Liver (tissue), 9 donors: Measurements from ENCODE around the gene CCDC92B. TPM values are rescaled to one million over a fixed set of nuclear protein-coding genes. Genes with fewer than 3 reads are reported as not detected.

Experiments
- DNase-seq: peaks from one replicate; pipeline ENCODE4 v3.0.0-alpha.2; 2017; ENCODE audit warnings: low spot score
- H3K27ac ChIP-seq, 2 donors: one replicate each; pipeline ENCODE4 v1.7.0; 2013; ENCODE audit warnings: inconsistent platforms in 2 of 2, low read length in 2 of 2, control low read depth in 1 of 2, low read depth in 1 of 2, mild to moderate bottlenecking in 1 of 2
- H3K27me3 ChIP-seq, 4 donors: one replicate each; pipeline versions ENCODE4 v1.6.1 to v1.7.0; 2013; ENCODE audit warnings: low read length in 3 of 4, inconsistent platforms in 1 of 4, mild to moderate bottlenecking in 1 of 4, moderate library complexity in 1 of 4; ENCODE audit not compliant: control insufficient read depth in 4 of 4, insufficient read depth in 4 of 4
- H3K36me3 ChIP-seq, 4 donors: one replicate each; pipeline versions ENCODE4 v1.6.1 to v1.7.0; 2013; ENCODE audit warnings: low read length in 3 of 4, mild to moderate bottlenecking in 3 of 4, low read depth in 1 of 4, moderate library complexity in 1 of 4; ENCODE audit not compliant: control insufficient read depth in 4 of 4, insufficient read depth in 3 of 4
- H3K4me1 ChIP-seq, 4 donors: one replicate each; pipeline versions ENCODE4 v1.6.1 to v1.7.0; 2013; ENCODE audit warnings: low read length in 3 of 4, mild to moderate bottlenecking in 3 of 4, moderate library complexity in 1 of 4; ENCODE audit not compliant: control insufficient read depth in 4 of 4, insufficient read depth in 4 of 4
- H3K4me3 ChIP-seq, 3 donors: one replicate each; pipeline versions ENCODE4 v1.6.1 to v1.7.0; 2013; ENCODE audit warnings: low read length in 3 of 3, control low read depth in 1 of 3, low read depth in 1 of 3, mild to moderate bottlenecking in 1 of 3
- H3K9ac ChIP-seq, 2 donors: one replicate each; pipeline ENCODE4 v1.7.0; 2013; ENCODE audit warnings: low read length in 2 of 2, mild to moderate bottlenecking in 2 of 2, moderate library complexity in 2 of 2, control low read depth in 1 of 2, low read depth in 1 of 2
- H3K9me3 ChIP-seq, 4 donors: one replicate each; pipeline versions ENCODE4 v1.6.1 to v1.7.0; 2013; ENCODE audit warnings: low read length in 3 of 4; ENCODE audit not compliant: control insufficient read depth in 4 of 4
- CTCF ChIP-seq: fragments of 150-350 bp; IDR thresholded peaks from 2 replicates; pipeline ENCODE4 v1.5.1; 2017; ENCODE audit warnings: improper control_type of control experiment, low read depth, low read length; ENCODE audit not compliant: missing input control
- EGR1 ChIP-seq, 2 donors: IDR thresholded peaks; 2 replicates each; pipeline ENCODE4 v1.6.1; 2016 to 2018; ENCODE audit warnings: antibody characterized with exemption in 2 of 2, low read depth in 2 of 2
- FOXA1 ChIP-seq: IDR thresholded peaks from 2 replicates; pipeline ENCODE4 v1.6.1; 2016; ENCODE audit warnings: antibody characterized with exemption
- FOXA2 ChIP-seq: IDR thresholded peaks from 2 replicates; pipeline ENCODE4 v1.6.1; 2016; ENCODE audit warnings: antibody characterized with exemption
- GABPA ChIP-seq, 2 donors: IDR thresholded peaks in 1 of 2; conservative IDR thresholded peaks in 1 of 2; 2 replicates each; pipeline ENCODE4 v1.6.1; 2016; ENCODE audit warnings: antibody characterized with exemption in 2 of 2, mild to moderate bottlenecking in 1 of 2, moderate library complexity in 1 of 2
- HNF4A ChIP-seq, 2 donors: conservative IDR thresholded peaks; 2 replicates each; pipeline ENCODE4 v1.6.1; 2016; ENCODE audit warnings: antibody characterized with exemption in 2 of 2, mild to moderate bottlenecking in 2 of 2
- HNF4G ChIP-seq: IDR thresholded peaks from 2 replicates; pipeline ENCODE4 v1.6.1; 2016; ENCODE audit warnings: antibody characterized with exemption
- JUND ChIP-seq, 2 donors: IDR thresholded peaks; 2 replicates each; pipeline ENCODE4 v1.6.1; 2016; ENCODE audit warnings: antibody characterized with exemption in 2 of 2
- MAX ChIP-seq: IDR thresholded peaks from 2 replicates; pipeline ENCODE4 v1.6.1; 2016; ENCODE audit warnings: antibody characterized with exemption
- NR2F2 ChIP-seq: IDR thresholded peaks from 2 replicates; pipeline ENCODE4 v1.6.1; 2016; ENCODE audit warnings: antibody characterized with exemption
- RAD21 ChIP-seq, 2 donors: IDR thresholded peaks; 2 replicates each; pipeline ENCODE4 v1.6.1; 2016; ENCODE audit warnings: antibody characterized with exemption in 2 of 2, mild to moderate bottlenecking in 2 of 2
- RXRA ChIP-seq, 2 donors: IDR thresholded peaks; 2 replicates each; pipeline ENCODE4 v1.6.1; 2017 to 2018; ENCODE audit warnings: antibody characterized with exemption in 2 of 2, mild to moderate bottlenecking in 1 of 2
- SP1 ChIP-seq: IDR thresholded peaks from 2 replicates; pipeline ENCODE4 v1.6.1; 2018; ENCODE audit warnings: antibody characterized with exemption, mild to moderate bottlenecking
- TAF1 ChIP-seq: conservative IDR thresholded peaks from 2 replicates; pipeline ENCODE4 v1.6.1; 2016; ENCODE audit warnings: antibody characterized with exemption, mild to moderate bottlenecking
- YY1 ChIP-seq: IDR thresholded peaks from 2 replicates; pipeline ENCODE4 v1.6.1; 2016; ENCODE audit warnings: antibody characterized with exemption, mild to moderate bottlenecking
- ZBTB33 ChIP-seq: IDR thresholded peaks from 2 replicates; pipeline ENCODE4 v1.6.1; 2016; ENCODE audit warnings: antibody characterized with exemption
- WGBS: extraction: QIAGEN DNeasy Blood & Tissue Kit; methylation state at CpG from one replicate; pipeline ENCODE4 v1.1.7; 2013; 5-methylcytosine and 5-hydroxymethylcytosine counted together
- polyA plus RNA-seq, 2 donors: library from polyadenylated mRNA; stranded (reverse) in 1 of 2; unstranded in 1 of 2; fragments of 200-250 nt in 1 of 2; fragments of >200 nt in 1 of 2; fragmentation: Nextera tagmentation in 1 of 2; extraction: Ambion mirVana in 1 of 2; gene quantifications; one replicate each; pipeline versions ENCODE4 v1.2.1 to v1.2.3, GENCODE V29; 2013 to 2015
- total RNA-seq, 2 donors: library from RNA; depleted of rRNA; stranded (reverse); fragments of >200 nt; gene quantifications; one replicate each; pipeline ENCODE4 v1.2.3, GENCODE V29; 2014
- TF ChIP-seq, protein P1 (sequence below): IDR thresholded peaks from 2 replicates; pipeline ENCODE4 v1.6.1; 2016; ENCODE audit warnings: antibody characterized with exemption
- TF ChIP-seq, protein P2 (sequence below): IDR thresholded peaks from 2 replicates; pipeline ENCODE4 v1.6.1; 2016; ENCODE audit warnings: antibody characterized with exemption, mild to moderate bottlenecking
- donor health status: healthy.
- donor health status: healthy.
- donor health status: healthy.
- donor health status: healthy.
- donor health status: healthy.

The CCDC92B gene
- total and polyA plus RNA-seq, 4 donors: not detected

DNA sequence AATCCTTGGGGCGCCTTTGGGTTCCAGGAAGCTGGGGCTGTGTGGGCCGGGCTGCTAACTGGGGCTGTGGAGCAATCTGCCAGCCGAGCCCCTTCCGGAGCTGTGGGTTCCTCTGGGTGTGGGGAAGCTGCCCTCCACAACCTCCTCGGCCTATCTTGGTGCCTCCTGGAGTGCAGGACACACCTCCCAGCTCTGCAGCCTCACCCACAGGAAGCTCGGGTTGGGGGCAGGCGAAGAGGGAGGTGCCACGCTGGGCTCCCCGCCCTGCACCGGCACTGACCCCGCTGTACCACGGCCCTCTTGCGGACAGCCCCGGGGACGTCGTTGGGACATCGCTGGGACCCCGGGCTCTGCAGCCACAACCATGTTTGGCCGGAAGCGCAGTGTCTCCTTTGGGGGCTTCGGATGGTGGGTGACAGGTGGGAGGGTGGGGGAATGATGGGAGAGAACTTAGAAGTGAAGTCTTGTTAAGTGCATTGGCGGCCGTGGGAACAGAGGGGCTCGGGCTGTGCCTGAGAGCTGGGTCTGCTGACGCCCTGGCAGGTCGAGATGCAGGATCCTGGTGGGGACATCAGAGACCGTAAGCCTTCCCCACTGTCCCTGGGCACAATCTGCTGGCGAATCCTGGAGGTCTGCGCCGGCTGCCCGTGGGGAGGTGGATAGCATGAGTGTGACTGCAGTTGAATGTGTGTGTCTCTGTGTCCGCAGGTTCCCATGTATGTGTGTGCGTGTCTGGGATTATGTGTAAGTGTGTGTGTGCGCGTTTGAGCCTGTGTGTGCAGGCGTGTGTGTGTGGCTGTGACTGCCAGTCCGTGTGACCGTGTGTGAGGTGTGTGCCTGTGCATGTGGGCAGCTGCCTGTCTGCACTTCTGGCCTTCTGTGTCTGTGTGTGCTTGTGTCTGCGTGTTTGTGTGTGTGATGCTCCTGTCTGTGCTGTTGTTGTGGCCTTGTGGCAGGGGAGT lies 47.0 kb upstream of the CCDC92B start, which contains the start of gene RAP1GAP2:
Gene RAP1GAP2 (plus strand): TSS at position 275 of the 962 bp plus-strand sequence. CDS start 90 bp downstream, at position 365.
- TF ChIP-seq EGR1 (IDR thresholded peaks at IDR 0.05; ENCODE audit: low read depth in 2 of 2) (no peak), MAX (no peak), RAD21 (IDR thresholded peaks at IDR 0.05) (no peak), HNF4G (no peak), HNF4A (conservative IDR thresholded peaks at IDR 0.05) (no peak), ZBTB33 (no peak), RXRA (IDR thresholded peaks at IDR 0.05) (no peak), JUND (IDR thresholded peaks at IDR 0.05) (no peak), YY1 (no peak), SP1 (no peak), CTCF (no peak), GABPA (IDR thresholded peaks at IDR 0.05 in 1 of 2, conservative IDR thresholded peaks at IDR 0.05 in 1 of 2) (no peak), FOXA1 (no peak), TAF1 (no peak), FOXA2 (no peak), NR2F2 (no peak)
- TF ChIP-seq, protein P1, sequence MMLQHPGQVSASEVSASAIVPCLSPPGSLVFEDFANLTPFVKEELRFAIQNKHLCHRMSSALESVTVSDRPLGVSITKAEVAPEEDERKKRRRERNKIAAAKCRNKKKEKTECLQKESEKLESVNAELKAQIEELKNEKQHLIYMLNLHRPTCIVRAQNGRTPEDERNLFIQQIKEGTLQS: no peak
- TF ChIP-seq, protein P2, sequence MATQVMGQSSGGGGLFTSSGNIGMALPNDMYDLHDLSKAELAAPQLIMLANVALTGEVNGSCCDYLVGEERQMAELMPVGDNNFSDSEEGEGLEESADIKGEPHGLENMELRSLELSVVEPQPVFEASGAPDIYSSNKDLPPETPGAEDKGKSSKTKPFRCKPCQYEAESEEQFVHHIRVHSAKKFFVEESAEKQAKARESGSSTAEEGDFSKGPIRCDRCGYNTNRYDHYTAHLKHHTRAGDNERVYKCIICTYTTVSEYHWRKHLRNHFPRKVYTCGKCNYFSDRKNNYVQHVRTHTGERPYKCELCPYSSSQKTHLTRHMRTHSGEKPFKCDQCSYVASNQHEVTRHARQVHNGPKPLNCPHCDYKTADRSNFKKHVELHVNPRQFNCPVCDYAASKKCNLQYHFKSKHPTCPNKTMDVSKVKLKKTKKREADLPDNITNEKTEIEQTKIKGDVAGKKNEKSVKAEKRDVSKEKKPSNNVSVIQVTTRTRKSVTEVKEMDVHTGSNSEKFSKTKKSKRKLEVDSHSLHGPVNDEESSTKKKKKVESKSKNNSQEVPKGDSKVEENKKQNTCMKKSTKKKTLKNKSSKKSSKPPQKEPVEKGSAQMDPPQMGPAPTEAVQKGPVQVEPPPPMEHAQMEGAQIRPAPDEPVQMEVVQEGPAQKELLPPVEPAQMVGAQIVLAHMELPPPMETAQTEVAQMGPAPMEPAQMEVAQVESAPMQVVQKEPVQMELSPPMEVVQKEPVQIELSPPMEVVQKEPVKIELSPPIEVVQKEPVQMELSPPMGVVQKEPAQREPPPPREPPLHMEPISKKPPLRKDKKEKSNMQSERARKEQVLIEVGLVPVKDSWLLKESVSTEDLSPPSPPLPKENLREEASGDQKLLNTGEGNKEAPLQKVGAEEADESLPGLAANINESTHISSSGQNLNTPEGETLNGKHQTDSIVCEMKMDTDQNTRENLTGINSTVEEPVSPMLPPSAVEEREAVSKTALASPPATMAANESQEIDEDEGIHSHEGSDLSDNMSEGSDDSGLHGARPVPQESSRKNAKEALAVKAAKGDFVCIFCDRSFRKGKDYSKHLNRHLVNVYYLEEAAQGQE: no peak
- H3K9me3 ChIP-seq: no peaks in the 10 kb centered on the region
- no peak within 1 kb of the TSS for H3K27ac ChIP-seq
- WGBS: 63% methylated on average over 39 of the region's 39 CpGs
- no peaks in the 10 kb centered on the region for H3K27me3 ChIP-seq
- no peaks in the 10 kb centered on the region for H3K36me3 ChIP-seq
- H3K9ac ChIP-seq: no peak within 1 kb of the TSS
- DNase-seq: no peak
- peaks cover 0 to 4% (median 0%) of the 10 kb centered on the region in 4 donors for H3K4me1 ChIP-seq
- H3K4me3 ChIP-seq: peak within 1 kb of the TSS in 1 of 3 donors; percentile 7
